ENCODE results near the gene ZNF711. TPM values are rescaled to one million over a fixed set of nuclear protein-coding genes. Genes with fewer than 3 reads are reported as not detected.
"Not testable (repeated sequence)": the region's sequence is repeated elsewhere in the genome, so short reads cannot be mapped to it uniquely, and the experiment has no call there.

Gene ZNF711
- polyA plus RNA-seq (2014; cell fraction: cytosol; rRNA removed): 34.5 and 39.4 TPM in 2 replicates
- 159 and 174 TPM in 2 replicates for polyA plus RNA-seq (2014; cell fraction: nucleus; rRNA removed)

- DNase-seq (ENCODE audit: low spot score): peak; percentile 93
Measured at GRCh38 chrX:85243761-85244449, at the start of gene ZNF711, which contains the start of gene SATL1. TSS of gene ZNF711 (plus strand) at chrX:85243991. CDS start at chrX:85247573, 3,582 bp downstream. TSS of gene SATL1 (minus strand) at chrX:85243779. CDS start at chrX:85108968, 134,811 bp downstream.

GRCh38 chrX:85196319-85196718 is 47.5 kb upstream of the ZNF711 start:
- no peak for DNase-seq (ENCODE audit: low spot score)

GRCh38 chrX:85203461-85203970 is 40.3 kb upstream of the ZNF711 start:
- DNase-seq (ENCODE audit: low spot score): no peak

- DNase-seq (ENCODE audit: low spot score): no peak
Measured at GRCh38 chrX:85213792-85214530, 29.8 kb upstream of the ZNF711 start.

GRCh38 chrX:85215946-85216345 is 27.8 kb upstream of the ZNF711 start:
- no peak for DNase-seq (ENCODE audit: low spot score)

- no peak for DNase-seq (ENCODE audit: low spot score)
Measured at GRCh38 chrX:85221361-85221760, 22.4 kb upstream of the ZNF711 start.

GRCh38 chrX:85223359-85223758 is 20.4 kb upstream of the ZNF711 start:
- no peak for DNase-seq (ENCODE audit: low spot score)

- peak; percentile 15 for DNase-seq (ENCODE audit: low spot score)
Measured at GRCh38 chrX:85243155-85243554, 636 bp upstream of the ZNF711 start.

- peak; percentile 47 for DNase-seq (ENCODE audit: low spot score)
Measured at GRCh38 chrX:85244450-85245211, 840 bp downstream of the ZNF711 start.

GRCh38 chrX:85285286-85285685 is 41.5 kb downstream of the ZNF711 start:
- not testable (repeated sequence) for DNase-seq (ENCODE audit: low spot score)

- DNase-seq (ENCODE audit: low spot score): no peak
Measured at GRCh38 chrX:85288992-85289723, 45.4 kb downstream of the ZNF711 start.

- DNase-seq (ENCODE audit: low spot score): no peak
Measured at GRCh38 chrX:85303544-85303943, 59.8 kb downstream of the ZNF711 start.

- DNase-seq (ENCODE audit: low spot score): no peak
Measured at GRCh38 chrX:85309717-85310116, 65.9 kb downstream of the ZNF711 start.

GRCh38 chrX:85311348-85311747 is 67.6 kb downstream of the ZNF711 start:
- not testable (repeated sequence) for DNase-seq (ENCODE audit: low spot score)
